GM12878 (cell line): ENCODE data around the gene TESPA1. TPM values are rescaled to one million over a fixed set of nuclear protein-coding genes. Genes with fewer than 3 reads are reported as not detected.

Source experiments
- BCL11A ChIP-seq: IDR thresholded peaks from 2 replicates; pipeline ENCODE4 v1.6.1; 2011; ENCODE audit warnings: low read depth, low read length
- CREM ChIP-seq: IDR thresholded peaks from 2 replicates; pipeline ENCODE4 v1.6.1; 2014; ENCODE audit warnings: antibody characterized with exemption, low read depth
- CTCF ChIP-seq, 3 experiments: IDR thresholded peaks in 2 of 3; conservative IDR thresholded peaks in 1 of 3; 2 replicates each; pipeline ENCODE4 v1.5.1; 2011; ENCODE audit warnings: low read depth in 3 of 3, low read length in 3 of 3, mild to moderate bottlenecking in 3 of 3, control low read depth in 2 of 3, moderate library complexity in 2 of 3, inconsistent platforms in 1 of 3, mixed read lengths in 1 of 3; ENCODE audit not compliant: control insufficient read depth in 2 of 3, insufficient read depth in 1 of 3; ENCODE audit errors: extremely low read depth in 1 of 3
- IKZF1 ChIP-seq: fragments of 450-650 bp; conservative IDR thresholded peaks from 2 replicates; pipeline ENCODE4 v1.6.1; 2017; ENCODE audit warnings: antibody characterized with exemption, mild to moderate bottlenecking
- MTA3 ChIP-seq: IDR thresholded peaks from 2 replicates; pipeline ENCODE4 v1.6.1; 2012; ENCODE audit warnings: low read length, inconsistent platforms, borderline replicate concordance
- NBN ChIP-seq: fragments of 450-650 bp; IDR thresholded peaks from 2 replicates; pipeline ENCODE4 v1.6.1; 2016
- NFYB ChIP-seq: IDR thresholded peaks from 2 replicates; pipeline ENCODE4 v1.6.1; 2011; ENCODE audit warnings: low read depth, mild to moderate bottlenecking, low read length, improper control_type of control experiment, moderate library complexity; ENCODE audit not compliant: insufficient read depth
- NRF1 ChIP-seq: conservative IDR thresholded peaks from 2 replicates; pipeline ENCODE4 v1.6.1; 2011; ENCODE audit warnings: mild to moderate bottlenecking, low read depth, low read length, improper control_type of control experiment
- PKNOX1 ChIP-seq: fragments of 450-650 bp; IDR thresholded peaks from 2 replicates; pipeline ENCODE4 v1.6.1; 2016; ENCODE audit warnings: mild to moderate bottlenecking
- PRDM15 ChIP-seq: fragments of 450-650 bp; formaldehyde crosslinking; IDR thresholded peaks from 2 replicates; pipeline ENCODE4 v1.4.0; 2020; ENCODE audit warnings: mild to moderate bottlenecking, moderate library complexity
- RAD21 ChIP-seq: IDR thresholded peaks from 2 replicates; pipeline ENCODE4 v1.6.1; 2011; ENCODE audit warnings: mild to moderate bottlenecking, low read depth, low read length, moderate library complexity; ENCODE audit not compliant: insufficient read depth
- SP1 ChIP-seq: IDR thresholded peaks from one replicate; pipeline ENCODE4 v1.6.1; 2011; ENCODE audit warnings: low read depth, low read length
- SREBF1 ChIP-seq: IDR thresholded peaks from 2 replicates; pipeline ENCODE4 v1.6.1; 2012; ENCODE audit warnings: mild to moderate bottlenecking, low read length
- SREBF2 ChIP-seq: IDR thresholded peaks from 2 replicates; pipeline ENCODE4 v1.6.1; 2012; ENCODE audit warnings: mild to moderate bottlenecking, low read length
- WRNIP1 ChIP-seq: IDR thresholded peaks from 2 replicates; pipeline ENCODE4 v1.6.1; 2011; ENCODE audit warnings: low read depth, low read length, improper control_type of control experiment, borderline replicate concordance
- YBX1 ChIP-seq: fragments of 450-650 bp; IDR thresholded peaks from 2 replicates; pipeline ENCODE4 v1.6.1; 2016; ENCODE audit warnings: antibody characterized with exemption
- ZBTB11 ChIP-seq: fragments of 450-650 bp; formaldehyde crosslinking; IDR thresholded peaks from 2 replicates; pipeline ENCODE4 v1.5.0; 2022; ENCODE audit warnings: mild to moderate bottlenecking, missing genetic modification characterization
- ZBTB33 ChIP-seq: fragments of 450-650 bp; IDR thresholded peaks from 2 replicates; pipeline ENCODE4 v1.6.1; 2017; ENCODE audit warnings: mild to moderate bottlenecking
- polyA plus RNA-seq, 11 experiments: library from polyadenylated mRNA; depleted of rRNA in 4 of 11; unstranded in 6 of 11; stranded (reverse) in 5 of 11; fragments of >200 nt; fragmentation: Nextera tagmentation in 4 of 11; fragmentation: Illumina TruSeq in 1 of 11; extraction: Ambion mirVana in 4 of 11; extraction: Trizol in 1 of 11; gene quantifications; 1 replicate in 1 of 11; 2 replicates in 10 of 11; pipeline versions ENCODE4 v1.2.1 to v1.2.3, GENCODE V29; 2011 to 2016; ENCODE audit warnings: inconsistent platforms in 2 of 11, missing spikeins in 2 of 11, low read depth in 1 of 11
- total RNA-seq, 4 experiments: library from RNA; depleted of rRNA in 3 of 4; stranded (reverse); fragments of >200 nt in 3 of 4; fragmentation: Illumina TruSeq in 1 of 4; extraction: Trizol in 1 of 4; gene quantifications; 2 replicates each; pipeline versions ENCODE4 v1.2.1 to v1.2.3, GENCODE V29; 2013 to 2021

Gene TESPA1
- total and polyA plus RNA-seq, 10 of the 15 experiments (the other 5 are each of a cell fraction or from before 2014, with no cell fraction given) = 13.8 to 56.2 (median 23.9) TPM

GRCh38 chr12:54959291-54960018 lies 25.1 kb downstream of the TESPA1 start (continued):
- TF ChIP-seq YBX1 (no peak), SREBF1 (no peak), PRDM15 (CRISPR knock-in tag) (no peak), NRF1 (no peak), SREBF2 (no peak), MTA3 (no peak), IKZF1 (peak; percentile 71), NBN (no peak), ZBTB33 (no peak), RAD21 (no peak), SP1 (no peak), BCL11A (0 out of 2 replicates have a peak, but pooled peaks have one; percentile 12), CTCF (IDR thresholded peaks at IDR 0.05 in 2 of 3, conservative IDR thresholded peaks at IDR 0.05 in 1 of 3; ENCODE audit: control insufficient read depth in 2 of 3, extremely low read depth in 1 of 3, insufficient read depth in 1 of 3, low read depth in 3 of 3, low read length in 3 of 3) (no peak), PKNOX1 (peak; percentile 34; the same call in 1 of the 2 replicates), NFYB (no peak), WRNIP1 (no peak), ZBTB11 (no peak), CREM (peak; percentile 16; the same call in 1 of the 2 replicates)
